Smooth muscle cell (in vitro differentiated cells): ENCODE measurements around the gene UBE2D2. TPM values are rescaled to one million over a fixed set of nuclear protein-coding genes. Genes with fewer than 3 reads are reported as not detected.

Experiments
- DNase-seq: peaks from one replicate; lab custom pipeline; 2025; ENCODE audit not compliant: unreplicated experiment; lab: John Stamatoyannopoulos, UW
- H2AFZ ChIP-seq: fragments of 200-600 bp; sonication (generic); 2 replicates; pipeline ENCODE4 v1.6.0; 2016; ENCODE audit warnings: antibody characterized with exemption, low read depth, mild to moderate bottlenecking
- H3F3A ChIP-seq: fragments of 200-600 bp; sonication (generic); 2 replicates; pipeline ENCODE4 v1.6.0; 2017; ENCODE audit warnings: antibody characterized with exemption, low read depth
- H3K27ac ChIP-seq: fragments of 200-600 bp; sonication (generic); 2 replicates; pipeline ENCODE4 v1.5.1; 2016; ENCODE audit warnings: low read depth, mild to moderate bottlenecking
- H3K27me3 ChIP-seq: fragments of 200-600 bp; sonication (generic); 2 replicates; pipeline ENCODE4 v1.6.1; 2016; ENCODE audit warnings: low read depth, mild to moderate bottlenecking
- H3K36me3 ChIP-seq: fragments of 200-600 bp; sonication (generic); 2 replicates; pipeline ENCODE4 v1.5.1; 2016; ENCODE audit warnings: low read depth
- H3K4me1 ChIP-seq: fragments of 200-600 bp; sonication (generic); 2 replicates; pipeline ENCODE4 v1.5.1; 2016; ENCODE audit warnings: low read depth
- H3K4me2 ChIP-seq: fragments of 200-600 bp; sonication (generic); 2 replicates; pipeline ENCODE4 v1.6.0; 2016; ENCODE audit warnings: mild to moderate bottlenecking
- H3K4me3 ChIP-seq: fragments of 200-600 bp; sonication (generic); 2 replicates; pipeline ENCODE4 v1.5.1; 2016; ENCODE audit warnings: mild to moderate bottlenecking
- H3K79me2 ChIP-seq: fragments of 200-600 bp; sonication (generic); 2 replicates; pipeline ENCODE4 v1.6.0; 2016; ENCODE audit warnings: low read depth, mild to moderate bottlenecking
- H3K9ac ChIP-seq: fragments of 200-600 bp; sonication (generic); 2 replicates; pipeline ENCODE4 v1.6.0; 2016; ENCODE audit warnings: low read depth
- H3K9me3 ChIP-seq: fragments of 200-600 bp; sonication (generic); replicated peaks from 2 replicates; pipeline ENCODE4 v1.5.1; 2016; ENCODE audit warnings: low read depth
- H4K20me1 ChIP-seq: fragments of 200-600 bp; sonication (generic); 2 replicates; pipeline ENCODE4 v1.6.0; 2016; ENCODE audit warnings: low read depth
- CTCF ChIP-seq: fragments of 200-600 bp; sonication (generic); IDR thresholded peaks from 2 replicates; pipeline ENCODE4 v1.5.1; 2017; ENCODE audit warnings: borderline replicate concordance, mild to moderate bottlenecking, antibody characterized with exemption; ENCODE audit not compliant: insufficient read depth, poor library complexity, severe bottlenecking
- WGBS: methylation state at CpG from one replicate; pipeline ENCODE4 v1.1.7; 2016; ENCODE audit warnings: low lambda C conversion rate; 5-methylcytosine and 5-hydroxymethylcytosine counted together
- polyA plus RNA-seq: library from polyadenylated mRNA; unstranded; fragments of >200 nt; fragmentation: Nextera tagmentation; extraction: Ambion mirVana; gene quantifications from 2 replicates; pipeline ENCODE4 v1.2.1, GENCODE V29; 2016
- total RNA-seq: library from RNA; depleted of rRNA; stranded (reverse); fragments of >200 nt; gene quantifications from 2 replicates; pipeline ENCODE4 v1.2.3, GENCODE V29; 2014

UBE2D2 gene
- total and polyA plus RNA-seq, 2 experiments from 2014 or later: 69.3 to 174 TPM

- peaks cover 54% of the 10 kb centered on the region for H4K20me1 ChIP-seq
- peak overlapping the region; percentile 99 for H3K27ac ChIP-seq
- H2AFZ ChIP-seq: no peak overlapping the region
- peaks cover 41% of the 10 kb centered on the region for H3K4me1 ChIP-seq
- TF ChIP-seq CTCF: no peak
- peak overlapping the region; percentile 95 for H3K4me3 ChIP-seq
- H3F3A ChIP-seq: peaks cover 19% of the 10 kb centered on the region
- peaks cover 59% of the 10 kb centered on the region for H3K79me2 ChIP-seq
- 1% methylated on average over 61 of the region's 77 CpGs for WGBS
- DNase-seq: no peak
- H3K9ac ChIP-seq: peak overlapping the region; percentile 88
- no peaks in the 10 kb centered on the region for H3K9me3 ChIP-seq
- no peaks in the 10 kb centered on the region for H3K36me3 ChIP-seq
- no peaks in the 10 kb centered on the region for H3K27me3 ChIP-seq
- H3K4me2 ChIP-seq: peak overlapping the region; percentile 97
Observed at GRCh38 chr5:139649082-139649991, 88.2 kb downstream of the UBE2D2 start.

- Histone ChIP-seq H3K27ac (peak overlapping the region; percentile 99), H3K9me3 (no peaks in the 10 kb centered on the region), H3K79me2 (peaks cover 67% of the 10 kb centered on the region), H3K4me3 (peak overlapping the region; percentile 95), H2AFZ (no peak overlapping the region), H3F3A (peaks cover 28% of the 10 kb centered on the region), H3K9ac (peak overlapping the region; percentile 88), H3K4me1 (peaks cover 48% of the 10 kb centered on the region), H3K4me2 (peak overlapping the region; percentile 97), H3K27me3 (no peaks in the 10 kb centered on the region), H3K36me3 (no peaks in the 10 kb centered on the region), H4K20me1 (peaks cover 62% of the 10 kb centered on the region)
- DNase-seq: no peak
- TF ChIP-seq CTCF: peak; percentile 24
- 2% methylated on average over 32 of the region's 48 CpGs for WGBS
Observed at GRCh38 chr5:139650031-139650688, 89.0 kb downstream of the UBE2D2 start.

GRCh38 chr5:139650689-139651042 is 89.5 kb downstream of the UBE2D2 start:
- peak overlapping the region; percentile 99 for H3K27ac ChIP-seq
- H3K4me1 ChIP-seq: peaks cover 53% of the 10 kb centered on the region
- WGBS: 2% methylated on average over 12 of the region's 13 CpGs

More at GRCh38 chr5:139650689-139651042, 89.5 kb downstream of the UBE2D2 start:
- peak overlapping the region; percentile 95 for H3K4me3 ChIP-seq
- H3K79me2 ChIP-seq: peaks cover 72% of the 10 kb centered on the region
- no peak overlapping the region for H2AFZ ChIP-seq
- H3K4me2 ChIP-seq: peak overlapping the region; percentile 97
- DNase-seq: no peak
- peak overlapping the region; percentile 88 for H3K9ac ChIP-seq
- peaks cover 30% of the 10 kb centered on the region for H3F3A ChIP-seq
- no peak for TF ChIP-seq CTCF
- H3K36me3 ChIP-seq: no peaks in the 10 kb centered on the region
- H3K27me3 ChIP-seq: no peaks in the 10 kb centered on the region
- H4K20me1 ChIP-seq: peaks cover 62% of the 10 kb centered on the region
- no peaks in the 10 kb centered on the region for H3K9me3 ChIP-seq
